GM12874 (cell line): Measurements from ENCODE around the gene UBAP1L.

Experiments used
- TF ChIP-seq, protein P1 (sequence below): IDR thresholded peaks from 2 replicates; pipeline ENCODE4 v1.5.1; 2011; ENCODE audit warnings: low read depth, mild to moderate bottlenecking, control low read depth, low read length, moderate library complexity; ENCODE audit not compliant: insufficient read depth

The UBAP1L gene

DNA sequence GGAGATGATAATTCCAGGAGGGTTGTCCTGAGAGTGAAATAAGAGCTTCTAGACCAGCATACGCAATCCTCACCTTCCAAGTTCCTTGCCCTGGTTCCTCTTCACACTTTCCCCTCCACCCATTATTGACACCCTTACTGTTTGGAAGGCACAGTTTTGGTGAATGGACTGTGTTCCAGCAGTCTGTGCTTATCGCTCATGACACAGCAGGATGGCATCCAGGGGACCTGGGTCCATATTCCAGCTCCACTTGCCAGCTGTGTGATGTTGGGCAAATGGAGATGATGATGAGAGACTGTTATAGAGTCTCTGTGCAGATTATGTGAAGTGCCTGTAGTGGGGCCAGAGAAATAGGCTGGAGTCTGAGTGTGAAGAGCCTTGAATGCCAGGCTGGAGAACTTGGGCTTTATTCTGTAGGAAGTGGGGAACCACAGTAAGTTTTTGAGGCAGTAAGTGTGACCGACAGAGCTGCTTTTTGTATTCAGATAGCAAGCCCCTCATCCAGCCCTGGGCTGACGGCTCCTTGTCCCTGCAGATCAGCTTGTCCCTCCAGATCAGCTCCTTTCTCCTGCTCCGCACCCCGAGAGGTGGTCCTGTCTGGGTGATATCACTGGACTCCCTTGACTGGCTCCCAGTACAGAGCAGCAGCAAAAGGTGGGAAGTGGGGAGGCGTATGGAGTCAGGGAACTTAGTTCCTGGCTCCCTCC is 30.3 kb downstream of the UBAP1L start:
- TF ChIP-seq, protein P1, sequence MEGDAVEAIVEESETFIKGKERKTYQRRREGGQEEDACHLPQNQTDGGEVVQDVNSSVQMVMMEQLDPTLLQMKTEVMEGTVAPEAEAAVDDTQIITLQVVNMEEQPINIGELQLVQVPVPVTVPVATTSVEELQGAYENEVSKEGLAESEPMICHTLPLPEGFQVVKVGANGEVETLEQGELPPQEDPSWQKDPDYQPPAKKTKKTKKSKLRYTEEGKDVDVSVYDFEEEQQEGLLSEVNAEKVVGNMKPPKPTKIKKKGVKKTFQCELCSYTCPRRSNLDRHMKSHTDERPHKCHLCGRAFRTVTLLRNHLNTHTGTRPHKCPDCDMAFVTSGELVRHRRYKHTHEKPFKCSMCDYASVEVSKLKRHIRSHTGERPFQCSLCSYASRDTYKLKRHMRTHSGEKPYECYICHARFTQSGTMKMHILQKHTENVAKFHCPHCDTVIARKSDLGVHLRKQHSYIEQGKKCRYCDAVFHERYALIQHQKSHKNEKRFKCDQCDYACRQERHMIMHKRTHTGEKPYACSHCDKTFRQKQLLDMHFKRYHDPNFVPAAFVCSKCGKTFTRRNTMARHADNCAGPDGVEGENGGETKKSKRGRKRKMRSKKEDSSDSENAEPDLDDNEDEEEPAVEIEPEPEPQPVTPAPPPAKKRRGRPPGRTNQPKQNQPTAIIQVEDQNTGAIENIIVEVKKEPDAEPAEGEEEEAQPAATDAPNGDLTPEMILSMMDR = no peak

DNA sequence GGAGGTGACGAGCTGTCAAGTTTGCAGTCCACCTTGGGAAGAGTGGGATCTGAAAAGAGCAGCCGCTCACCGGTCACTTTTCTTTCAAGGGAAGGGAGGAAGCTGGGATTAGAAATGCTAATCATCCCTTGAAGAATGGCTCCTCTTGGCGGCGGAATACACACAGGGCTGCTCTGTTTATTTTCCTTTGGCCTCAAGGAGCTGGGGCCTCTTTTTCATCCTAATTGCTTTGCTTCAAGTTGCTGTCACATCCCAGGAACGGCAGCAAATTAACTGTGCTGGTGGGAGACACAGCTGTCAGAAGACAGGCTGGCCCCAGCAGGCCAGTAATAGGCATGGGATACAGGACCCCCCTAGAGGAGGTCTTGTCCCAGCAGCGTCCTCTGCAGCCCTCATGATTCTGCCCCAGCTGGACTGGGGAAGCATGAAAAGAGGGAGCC is 31.7 kb downstream of the UBAP1L start:
- TF ChIP-seq, protein P1 = no peak

DNA sequence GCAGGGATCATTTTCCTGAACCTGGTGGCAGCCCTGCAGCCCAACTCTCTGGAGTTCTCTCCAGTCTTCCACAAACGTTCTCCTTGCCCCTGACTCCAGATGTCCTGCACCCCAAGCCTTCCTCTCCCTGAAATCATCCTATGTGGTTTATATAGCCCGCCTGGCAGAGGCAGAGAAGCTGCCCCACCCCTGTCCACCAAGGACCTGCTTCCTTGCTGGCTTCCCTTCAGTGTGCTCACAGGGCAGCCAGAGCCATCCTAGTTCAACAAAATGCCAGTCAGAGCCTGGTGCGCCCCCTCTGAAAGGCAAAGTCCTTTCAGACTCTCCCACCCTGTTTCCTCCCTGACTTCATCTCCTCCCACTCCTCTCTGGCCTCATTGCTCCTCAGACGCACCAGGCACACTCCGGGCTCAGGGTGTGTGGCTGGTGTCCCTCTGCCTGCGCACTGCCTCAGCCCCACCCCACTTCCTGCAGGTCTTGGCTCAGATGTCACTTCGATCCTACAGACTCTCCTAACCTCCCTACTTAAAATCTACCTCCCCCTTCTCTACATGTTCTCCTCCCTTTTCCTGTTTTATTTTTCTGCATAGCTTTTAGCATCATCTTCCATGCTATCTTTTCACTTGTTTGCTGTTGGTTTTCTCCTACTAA is 32.6 kb downstream of the UBAP1L start:
- TF ChIP-seq, protein P1 = no peak

DNA sequence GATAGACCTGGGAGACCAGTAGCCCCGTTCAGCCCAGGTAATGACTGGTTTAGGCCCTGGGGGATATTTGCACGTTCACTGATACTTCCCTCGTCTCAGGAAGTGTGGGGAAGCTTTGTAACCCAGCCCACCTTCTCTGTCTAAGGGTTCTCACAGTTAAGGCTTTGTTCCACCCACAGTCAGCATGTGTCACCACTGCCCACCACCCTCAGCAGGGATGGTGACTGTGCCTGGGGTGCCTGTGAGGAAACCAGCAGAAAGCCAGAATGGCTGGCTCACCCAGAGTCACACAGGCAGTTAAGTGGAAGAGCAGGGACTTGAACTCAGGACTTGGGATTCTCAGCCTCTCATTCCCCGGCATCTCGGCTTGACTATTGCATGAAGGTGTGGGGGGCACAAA is 33.2 kb downstream of the UBAP1L start:
- TF ChIP-seq, protein P1 = no peak

DNA sequence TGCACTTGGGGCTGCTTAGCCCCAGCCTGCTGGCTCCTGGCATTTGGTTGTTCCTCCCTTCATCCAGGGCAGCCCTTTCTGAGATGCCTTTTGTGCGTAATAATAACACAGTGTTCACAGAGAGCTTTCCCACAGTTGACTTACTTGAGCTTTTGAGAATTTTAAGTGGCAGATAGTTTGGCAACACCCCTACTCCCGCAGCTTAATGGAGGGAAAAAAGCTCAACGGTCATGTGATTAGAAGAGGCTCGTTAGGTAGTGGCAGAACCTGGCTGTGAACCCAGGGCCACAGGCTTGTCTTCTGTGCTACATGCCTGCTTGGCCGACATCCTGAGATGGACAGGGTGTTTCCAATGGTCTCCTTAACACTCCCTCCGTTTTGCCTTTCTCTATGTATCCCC is 33.7 kb downstream of the UBAP1L start:
- TF ChIP-seq, protein P1 = no peak

DNA sequence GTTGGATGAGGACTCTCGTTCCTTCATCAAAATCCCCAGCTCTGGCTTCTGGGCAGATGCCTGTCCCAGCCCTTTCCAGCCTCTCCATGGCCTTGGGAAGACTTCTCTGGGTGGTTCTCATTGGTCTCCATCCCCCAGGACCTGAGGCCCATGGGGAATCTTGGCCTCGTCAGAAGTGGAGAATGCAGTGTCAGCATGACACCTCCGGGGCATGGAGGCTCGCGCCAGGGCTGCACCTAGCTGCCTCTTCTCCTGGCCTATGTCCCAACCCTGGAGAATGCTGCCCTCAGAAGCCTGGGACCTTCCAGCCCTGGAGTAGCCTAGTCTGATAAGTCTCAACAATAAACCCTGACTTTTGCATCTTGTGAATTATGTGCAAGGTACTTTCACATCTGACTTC is 35.4 kb downstream of the UBAP1L start:
- TF ChIP-seq, protein P1 = no peak

DNA sequence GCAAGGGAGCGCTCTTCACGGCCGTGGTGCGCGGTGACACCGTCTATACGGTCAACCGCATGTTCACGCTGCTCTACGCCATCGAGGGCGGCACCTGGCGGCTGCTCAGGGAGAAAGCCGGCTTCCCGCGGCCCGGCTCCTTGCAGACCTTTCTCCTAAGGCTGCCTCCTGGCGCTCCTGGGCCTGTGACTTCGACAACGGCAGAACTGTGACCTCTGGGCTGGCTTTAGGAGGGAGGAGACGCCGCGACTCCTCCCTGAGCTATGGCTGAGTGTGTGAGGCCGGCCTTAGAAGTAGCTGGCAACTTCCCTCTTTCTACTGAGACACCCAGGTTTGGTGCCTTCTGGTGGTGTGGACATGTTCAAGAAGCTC is 37.0 kb downstream of the UBAP1L start:
- TF ChIP-seq, protein P1 = no peak
